ENCODE measurements around the gene DAND5. TPM values are rescaled to one million over a fixed set of nuclear protein-coding genes. Genes with fewer than 3 reads are reported as not detected.

DAND5 gene
- total and polyA plus RNA-seq, 2 donors (not counting 1 experiment from before 2014, with no cell fraction given) = not detected

DNA sequence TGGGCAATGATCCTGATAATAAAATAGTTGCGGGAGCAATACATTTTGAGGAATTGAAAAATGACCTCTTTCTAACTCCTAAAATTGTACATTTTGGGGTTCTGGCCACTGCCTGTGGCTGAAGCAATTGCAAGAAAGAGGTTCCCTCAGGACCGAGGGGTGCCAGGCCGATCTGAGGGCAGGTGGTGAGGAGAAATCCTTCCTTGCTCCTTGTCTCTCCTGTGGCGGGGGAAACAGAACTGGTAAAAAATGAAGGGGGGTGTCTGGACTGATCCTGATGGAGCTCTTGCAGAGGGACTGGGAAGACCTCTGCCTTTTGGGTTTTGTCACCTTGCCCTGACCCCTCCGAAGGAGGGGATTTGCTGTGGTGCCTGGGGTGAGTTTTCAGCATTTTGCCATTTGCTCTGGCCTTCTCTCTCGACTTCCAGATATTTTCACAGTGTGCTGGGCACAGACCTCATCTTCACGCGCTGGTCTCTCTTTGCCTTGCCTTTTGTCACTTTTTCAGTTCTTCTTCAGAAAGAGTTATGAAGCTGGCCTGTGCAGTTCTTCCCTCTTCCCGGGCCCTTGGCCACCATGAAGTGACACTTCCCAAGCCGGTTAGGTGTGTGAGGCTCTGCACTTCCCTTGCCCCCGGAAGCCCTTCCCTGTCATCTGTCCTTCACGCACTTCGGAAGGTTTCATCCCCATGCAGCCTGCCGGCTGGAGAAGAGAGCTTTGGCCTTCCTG, 48.1 kb downstream of the DAND5 start:
- H3K4me1 ChIP-seq (ENCODE audit: control insufficient read depth in 2 of 2, insufficient read depth in 2 of 2, low read length in 2 of 2) = peaks cover 31 to 34% of the 10 kb centered on the region in 2 donors
- H3K36me3 ChIP-seq (replicated peaks in 1 of 2; ENCODE audit: control extremely low read depth in 1 of 2, control insufficient read depth in 1 of 2, extremely low read depth in 1 of 2, insufficient read depth in 2 of 2, low read length in 1 of 2) = no peaks in the 10 kb centered on the region
- no peak overlapping the region for H2AFZ ChIP-seq (ENCODE audit: insufficient read depth, low read depth, low read length, poor library complexity, severe bottlenecking)
- H3K9ac ChIP-seq (ENCODE audit: low read length) = no peak overlapping the region
- peaks cover 0 to 6% (median 0%) of the 10 kb centered on the region in 3 donors for H3K9me3 ChIP-seq (ENCODE audit: control extremely low read depth in 1 of 3, control insufficient read depth in 2 of 3, insufficient read depth in 1 of 3, low read length in 2 of 3)
- no peak overlapping the region for H3K4me2 ChIP-seq (replicated peaks; ENCODE audit: low read depth, low read length, poor library complexity, severe bottlenecking)
- peaks cover 0 to 33% (median 18%) of the 10 kb centered on the region in 4 experiments for H3K27me3 ChIP-seq (replicated peaks in 1 of 4; ENCODE audit: control extremely low read depth in 1 of 4, control insufficient read depth in 3 of 4, insufficient read depth in 4 of 4, low read length in 3 of 4)
- Mint-ChIP-seq H3K27ac (no peak overlapping the region), H3K9me3 (ENCODE audit: insufficient read depth) (no peaks in the 10 kb centered on the region), H3K4me1 (peaks cover 45% of the 10 kb centered on the region), H3K27me3 (peaks cover 65% of the 10 kb centered on the region), H3K4me3 (no peak overlapping the region)
- no peak overlapping the region for H3K27ac ChIP-seq (ENCODE audit: low read length in 2 of 2)
- POLR2A ChIA-PET = no interaction called here
- ATAC-seq (ENCODE audit: low read depth) (no peak), DNase-seq (no peak)
- TF ChIP-seq EZH2 (IDR thresholded peaks at IDR 0.05; ENCODE audit: borderline replicate concordance, insufficient read depth, low read depth, low read length, poor library complexity, severe bottlenecking) = no peak
- TF ChIP-seq, protein P1, sequence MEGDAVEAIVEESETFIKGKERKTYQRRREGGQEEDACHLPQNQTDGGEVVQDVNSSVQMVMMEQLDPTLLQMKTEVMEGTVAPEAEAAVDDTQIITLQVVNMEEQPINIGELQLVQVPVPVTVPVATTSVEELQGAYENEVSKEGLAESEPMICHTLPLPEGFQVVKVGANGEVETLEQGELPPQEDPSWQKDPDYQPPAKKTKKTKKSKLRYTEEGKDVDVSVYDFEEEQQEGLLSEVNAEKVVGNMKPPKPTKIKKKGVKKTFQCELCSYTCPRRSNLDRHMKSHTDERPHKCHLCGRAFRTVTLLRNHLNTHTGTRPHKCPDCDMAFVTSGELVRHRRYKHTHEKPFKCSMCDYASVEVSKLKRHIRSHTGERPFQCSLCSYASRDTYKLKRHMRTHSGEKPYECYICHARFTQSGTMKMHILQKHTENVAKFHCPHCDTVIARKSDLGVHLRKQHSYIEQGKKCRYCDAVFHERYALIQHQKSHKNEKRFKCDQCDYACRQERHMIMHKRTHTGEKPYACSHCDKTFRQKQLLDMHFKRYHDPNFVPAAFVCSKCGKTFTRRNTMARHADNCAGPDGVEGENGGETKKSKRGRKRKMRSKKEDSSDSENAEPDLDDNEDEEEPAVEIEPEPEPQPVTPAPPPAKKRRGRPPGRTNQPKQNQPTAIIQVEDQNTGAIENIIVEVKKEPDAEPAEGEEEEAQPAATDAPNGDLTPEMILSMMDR (IDR thresholded peaks at IDR 0.05) = no peak
- no peaks in the 10 kb centered on the region for H3K79me2 ChIP-seq (ENCODE audit: control insufficient read depth, insufficient read depth, low read length)
- intact Hi-C loops (cut with micrococcal nuclease) = no loop called here
- CTCF ChIA-PET = interaction anchor here (0.6 to 1.6 kb wide), 3 partner anchors 40 to 116 kb away, joined by 3 to 4 read pairs (median 3); no protein-coding TSS in a partner anchor
- WGBS (ENCODE audit: insufficient coverage) = 83% methylated on average over 10 of the region's 14 CpGs
- no peaks in the 10 kb centered on the region for H4K20me1 ChIP-seq (ENCODE audit: control insufficient read depth, insufficient read depth, low read length, poor library complexity, severe bottlenecking)
- no peak overlapping the region for H3K4me3 ChIP-seq (ENCODE audit: control extremely low read depth in 1 of 5, extremely low read depth in 1 of 5, insufficient read depth in 1 of 5, low read depth in 2 of 5, low read length in 4 of 5)

Measured in B cell (primary cell).